ENCODE measurements around the gene EEF1AKMT3.

The EEF1AKMT3 gene

DNA sequence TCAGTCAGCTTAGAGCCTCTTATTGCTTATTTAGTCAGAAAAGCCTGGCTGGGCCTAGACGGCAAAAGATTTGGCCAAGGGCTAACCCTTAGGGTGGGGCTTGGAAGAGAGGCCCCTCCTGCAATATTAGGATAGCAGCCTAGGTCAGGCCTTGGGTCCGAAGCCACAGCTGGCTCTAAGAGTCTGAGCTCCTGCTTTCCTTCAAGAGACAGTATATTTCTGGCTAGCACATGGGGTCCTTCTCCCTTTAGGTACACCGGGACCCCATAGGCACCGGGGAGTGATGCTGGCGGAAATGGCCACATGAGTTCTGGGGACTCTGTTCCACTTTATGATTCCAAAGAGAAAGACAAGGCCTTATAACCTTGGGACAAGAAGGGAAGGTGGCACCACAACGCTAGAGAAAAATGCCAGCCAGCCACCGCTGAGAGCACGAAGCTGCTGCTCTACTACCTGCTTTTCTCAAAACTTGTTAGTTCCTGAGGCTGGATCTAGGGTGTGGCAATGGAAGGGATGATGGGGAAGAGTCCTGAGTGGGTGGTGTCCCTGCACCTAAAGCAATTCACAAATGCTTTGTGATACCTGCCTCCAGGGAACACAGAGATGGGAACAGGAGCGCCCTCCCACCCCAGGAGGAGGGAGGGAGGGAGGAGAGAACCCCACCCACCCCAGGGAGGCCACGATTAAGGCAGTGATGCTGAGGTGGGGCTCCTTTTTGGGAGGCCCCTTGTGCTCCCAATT lies 49.2 kb downstream of the EEF1AKMT3 start:
- DNase-seq, result no peak

DNA sequence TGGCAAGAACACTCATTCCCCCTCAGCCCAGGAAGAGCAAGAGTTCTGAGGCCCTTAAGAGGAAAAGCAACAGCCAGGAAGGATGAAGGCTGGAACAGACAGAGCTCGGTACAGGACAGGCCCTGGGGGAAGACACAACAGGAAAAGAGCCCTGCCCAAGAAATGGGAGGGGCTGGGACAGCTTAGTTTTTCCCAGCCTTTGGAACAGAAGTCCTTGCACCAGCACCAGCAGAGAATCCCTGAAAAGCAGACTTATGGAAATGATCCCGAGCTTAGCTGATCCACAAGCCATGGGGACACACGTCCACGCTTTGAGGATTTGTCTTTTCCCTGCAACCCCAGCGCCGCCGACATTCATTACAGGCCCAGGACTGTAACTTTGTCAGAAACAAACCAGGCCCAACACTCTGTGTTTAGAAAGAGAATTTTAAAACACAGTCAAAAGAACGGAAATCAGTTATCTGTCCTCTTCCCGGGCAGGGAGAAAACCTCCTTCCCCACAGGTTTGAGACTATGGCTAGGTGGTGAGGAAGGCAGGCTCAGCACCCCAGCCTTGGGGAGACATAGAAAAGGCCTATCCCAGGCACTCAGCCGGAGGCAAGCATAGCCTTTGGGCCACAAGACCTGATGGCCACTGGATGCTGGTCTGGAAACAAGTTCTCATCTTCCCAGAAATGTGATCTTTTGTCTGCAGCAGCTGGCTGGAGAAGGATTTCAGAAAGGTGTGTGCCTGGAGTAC lies 50.1 kb downstream of the EEF1AKMT3 start:
- DNase-seq, result no peak

DNA sequence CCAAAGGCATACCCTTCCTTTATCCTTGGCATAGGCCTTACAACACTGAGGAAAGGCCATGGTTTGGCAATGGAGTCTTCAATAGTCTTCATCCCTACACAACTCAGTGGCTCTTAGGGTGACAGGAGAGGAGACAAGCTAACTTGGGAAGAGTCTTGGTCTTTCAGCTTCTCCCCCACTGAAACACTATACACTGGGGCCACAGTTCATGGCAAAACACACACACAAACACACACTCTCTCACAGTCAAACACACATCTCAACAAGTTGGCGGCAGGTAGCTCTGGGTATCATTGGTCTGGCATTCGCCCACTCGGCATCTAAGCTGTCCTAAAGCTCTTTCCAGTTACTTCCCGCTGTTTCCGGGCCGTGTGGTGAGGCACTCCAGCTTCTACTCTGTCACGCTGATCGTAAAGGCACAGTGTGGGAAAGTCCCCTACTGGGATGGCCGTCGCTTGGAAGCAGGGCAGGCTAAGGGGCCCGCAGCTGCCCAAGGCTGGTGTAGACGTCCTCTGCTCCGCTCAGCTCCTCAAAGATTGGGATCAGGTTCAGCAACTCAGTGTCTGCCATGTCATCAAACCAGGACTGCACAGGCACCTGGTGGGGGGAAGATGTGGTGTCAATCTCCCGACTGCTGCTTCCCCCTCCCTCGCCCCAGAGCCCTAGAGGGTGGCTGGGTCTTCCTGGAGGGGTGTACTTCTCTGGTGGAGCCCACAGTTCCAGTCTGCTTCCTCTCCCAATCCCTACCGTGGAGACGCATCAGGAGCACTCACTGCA lies 50.9 kb downstream of the EEF1AKMT3 start:
- no peak for DNase-seq

DNA sequence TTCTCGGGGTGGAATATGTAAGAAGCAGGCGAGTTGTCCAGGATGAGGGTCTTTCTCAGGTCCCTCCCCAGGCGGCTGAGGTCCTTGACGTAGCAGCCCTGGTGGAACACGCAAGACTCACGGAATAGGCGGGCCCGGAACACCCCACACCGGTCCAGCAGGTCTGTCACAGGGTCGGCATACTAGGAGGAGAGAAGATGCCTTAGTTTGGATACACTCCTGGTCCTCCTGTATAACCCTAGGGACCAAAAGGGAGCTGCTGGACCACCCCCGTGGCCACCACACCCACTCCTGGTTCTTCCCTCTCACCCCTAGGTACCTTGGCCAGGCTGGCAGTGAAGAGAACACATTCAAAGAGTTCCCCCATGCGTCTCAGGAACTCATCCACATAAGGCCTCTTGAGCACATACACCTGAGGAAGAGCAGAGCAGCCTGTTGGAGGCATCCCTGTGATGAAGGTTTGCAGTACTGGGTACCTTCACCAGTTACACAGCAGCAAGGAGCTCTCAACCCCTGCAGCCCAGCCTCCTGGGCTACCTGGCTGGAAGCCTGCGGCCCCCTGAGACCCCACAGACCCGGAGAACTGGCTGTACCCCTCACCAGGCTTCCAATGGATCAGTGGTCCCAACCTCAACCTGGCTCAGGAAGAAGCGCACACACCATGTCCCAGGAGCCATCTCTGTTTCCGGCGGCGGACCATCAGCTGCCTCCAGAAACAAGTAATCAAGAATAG lies 51.7 kb downstream of the EEF1AKMT3 start:
- no peak for DNase-seq

DNA sequence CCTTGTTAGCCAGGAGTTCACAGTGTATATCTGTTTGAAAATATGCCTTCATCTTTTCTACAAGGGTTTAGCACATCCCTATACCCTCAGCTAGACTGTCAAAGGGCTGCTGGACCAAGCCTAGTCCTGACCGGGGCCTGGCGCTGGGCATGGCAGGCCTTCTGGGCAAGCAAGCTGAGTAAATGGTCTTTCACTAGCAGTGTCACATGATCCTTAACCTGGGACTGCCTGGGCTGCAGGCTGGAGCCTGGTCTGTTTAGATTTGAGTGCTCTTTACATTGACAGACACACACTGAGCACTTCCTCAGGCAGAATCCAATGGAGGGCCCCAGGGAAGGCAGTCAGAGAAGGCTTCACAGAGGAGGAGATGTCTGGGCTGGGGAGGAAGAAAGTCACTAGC lies 53.0 kb downstream of the EEF1AKMT3 start:
- no peak for DNase-seq

DNA sequence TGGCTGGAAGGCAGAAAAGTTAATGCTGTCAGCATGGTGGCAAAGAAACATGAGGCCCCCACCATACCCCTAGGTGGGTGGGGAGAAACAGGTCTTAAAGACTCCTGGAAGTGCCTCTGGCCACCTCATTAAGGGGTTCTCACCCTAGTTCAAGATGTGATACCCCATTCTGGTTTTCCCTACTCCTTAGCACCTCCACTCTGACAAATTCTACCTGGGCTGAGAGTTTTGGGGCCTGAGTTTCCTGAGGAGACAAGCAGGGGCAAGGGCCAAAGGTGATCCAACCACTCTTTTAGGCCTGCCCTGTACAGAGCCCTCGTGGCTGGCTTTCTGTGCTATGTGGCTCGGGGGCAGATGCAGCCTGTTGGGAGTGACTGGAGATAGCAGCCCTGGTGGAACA lies 54.0 kb downstream of the EEF1AKMT3 start:
- no peak for DNase-seq

DNA sequence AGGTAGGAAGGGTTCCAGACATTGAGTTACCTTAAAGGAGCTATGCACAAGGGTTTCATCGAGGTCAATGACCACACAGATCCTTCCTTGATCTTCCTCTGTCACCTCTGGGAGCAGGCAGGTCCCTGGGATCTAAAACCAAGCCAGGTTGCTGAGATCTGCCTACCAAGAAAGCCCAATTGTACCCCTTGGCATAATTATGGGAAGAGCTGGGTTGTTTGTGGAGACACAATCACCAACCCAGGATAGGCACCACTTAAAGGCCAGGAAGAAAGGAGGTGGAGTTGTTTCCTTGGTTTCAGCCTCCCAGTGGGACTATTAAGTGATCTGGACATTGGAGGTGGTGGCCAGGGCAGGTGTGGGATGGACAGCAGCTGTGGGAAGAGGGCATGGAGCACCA lies 54.6 kb downstream of the EEF1AKMT3 start:
- DNase-seq, result no peak

DNA sequence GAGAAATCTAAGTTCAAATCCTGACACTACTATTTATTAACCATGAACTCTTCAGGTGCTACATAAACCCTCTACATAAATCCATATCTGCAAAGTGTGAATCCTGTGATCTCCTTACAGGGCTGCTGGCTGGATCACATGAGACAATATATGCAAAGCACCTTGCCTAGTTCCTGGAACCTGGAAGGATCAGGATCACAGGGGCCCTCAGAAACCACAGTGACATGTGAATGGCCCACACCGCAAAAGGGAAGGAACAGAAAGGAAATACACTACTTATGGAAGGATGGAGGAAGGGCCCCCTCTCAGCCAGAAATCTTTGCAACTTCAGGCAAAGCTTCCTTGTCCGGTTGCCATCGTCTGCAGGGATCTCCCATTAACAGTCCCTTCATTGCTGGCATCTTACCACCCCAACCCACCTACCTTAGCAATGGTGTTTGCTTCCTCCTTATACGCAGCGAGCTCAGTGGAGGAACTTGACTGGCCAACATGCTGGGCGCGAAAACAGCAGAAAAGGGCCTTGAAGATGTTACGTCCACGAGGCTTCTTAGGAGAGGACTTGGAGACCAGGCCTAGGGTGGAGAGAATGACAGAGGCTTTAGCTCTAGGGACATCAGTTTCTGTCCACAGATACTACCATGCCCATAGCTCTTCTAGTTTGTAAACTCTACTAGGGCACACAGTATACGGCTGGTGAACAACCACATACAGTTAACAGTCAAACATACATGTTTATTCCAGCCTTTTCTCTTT lies 56.8 kb downstream of the EEF1AKMT3 start:
- DNase-seq, result no peak

DNA sequence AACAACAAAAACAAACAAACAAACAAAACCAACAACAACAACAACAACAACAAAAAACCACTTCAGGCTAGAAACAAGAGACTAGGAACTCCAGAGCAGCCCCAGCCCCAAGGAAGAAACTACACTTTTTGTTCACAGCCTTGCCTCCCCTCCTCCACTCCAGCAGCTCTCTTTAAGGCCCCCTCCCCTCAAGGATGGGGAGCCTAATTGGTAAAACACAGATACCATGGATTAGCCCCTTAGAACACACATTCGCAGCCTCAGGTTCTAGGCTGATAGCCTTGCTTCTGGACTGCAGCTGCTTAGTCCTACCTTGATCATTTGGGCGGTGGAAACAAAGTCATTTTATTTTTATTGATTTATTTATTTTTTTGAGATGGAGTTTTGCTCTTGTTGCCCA lies 58.0 kb downstream of the EEF1AKMT3 start:
- no peak for DNase-seq
